PC-3 (cell line): ENCODE measurements around the gene C9orf72. TPM values are rescaled to one million over a fixed set of nuclear protein-coding genes. Genes with fewer than 3 reads are reported as not detected.

Experiments
- ATAC-seq: fragments of 200-7000 bp; cut with Tn5 transposase; 2 replicates; pipeline ENCODE4 v1.9.1; 2020; ENCODE audit warnings: mild to moderate bottlenecking, moderate library complexity
- BruUV-seq: library from RNA; stranded (reverse); fragments of 400-500 nt; replicated peaks from 2 replicates; lab custom pipeline; 2021; lab: Mats Ljungman, UMichigan
- CTCF ChIA-PET: fragments of 300-600 bp; sonication (Branson Sonifier 250); formaldehyde crosslinking; loops from one replicate; lab custom pipeline; 2022; ENCODE audit warnings: antibody characterized with exemption; lab: Charles Lee
- POLR2A ChIA-PET: fragments of 300-600 bp; sonication (Branson Sonifier 250); formaldehyde crosslinking; loops from one replicate; lab custom pipeline; 2022; ENCODE audit warnings: antibody characterized with exemption; ENCODE audit not compliant: unreplicated experiment; lab: Charles Lee
- DNase-seq: peaks from one replicate; pipeline ENCODE4 v3.0.0-alpha.2; 2015
- H2AFZ ChIP-seq: fragments of 300-600 bp; sonication (generic); 2 replicates; pipeline ENCODE4 v1.6.0; 2016; ENCODE audit warnings: antibody characterized with exemption, low read length
- H3F3A ChIP-seq: fragments of 300-600 bp; sonication (generic); one replicate; pipeline ENCODE4 v1.6.0; 2017; ENCODE audit warnings: antibody characterized with exemption, low read length, control low read depth, mild to moderate bottlenecking; ENCODE audit not compliant: unreplicated experiment
- H3K27ac ChIP-seq: fragments of 300-600 bp; sonication (generic); 2 replicates; pipeline ENCODE4 v1.5.1; 2016; ENCODE audit warnings: mild to moderate bottlenecking, low read length
- H3K27me3 ChIP-seq: fragments of 300-600 bp; sonication (generic); 2 replicates; pipeline ENCODE4 v1.6.1; 2016; ENCODE audit warnings: low read length, mixed read lengths
- H3K36me3 ChIP-seq: fragments of 300-600 bp; sonication (generic); 2 replicates; pipeline ENCODE4 v1.6.1; 2016; ENCODE audit warnings: low read depth, mixed run types, low read length, mixed read lengths
- H3K4me1 ChIP-seq: fragments of 300-600 bp; sonication (generic); 2 replicates; pipeline ENCODE4 v1.5.1; 2016; ENCODE audit warnings: low read length; ENCODE audit not compliant: insufficient read depth
- H3K4me2 ChIP-seq: fragments of 300-600 bp; sonication (generic); 2 replicates; pipeline ENCODE4 v1.6.0; 2016; ENCODE audit warnings: low read length
- H3K4me3 ChIP-seq: fragments of 300-600 bp; sonication (generic); 2 replicates; pipeline ENCODE4 v1.5.1; 2016; ENCODE audit warnings: mild to moderate bottlenecking, low read length, mixed read lengths
- H3K79me2 ChIP-seq: fragments of 300-600 bp; sonication (generic); 2 replicates; pipeline ENCODE4 v1.6.1; 2017; ENCODE audit warnings: low read length, mixed read lengths
- H3K9ac ChIP-seq: fragments of 300-600 bp; sonication (generic); 2 replicates; pipeline ENCODE4 v1.6.0; 2016; ENCODE audit warnings: mild to moderate bottlenecking, low read length
- H3K9me2 ChIP-seq: fragments of 300-600 bp; sonication (generic); replicated peaks from 2 replicates; pipeline ENCODE4 v1.6.1; 2016; ENCODE audit warnings: mixed run types, low read length, mixed read lengths
- H3K9me3 ChIP-seq: fragments of 300-600 bp; sonication (generic); 2 replicates; pipeline ENCODE4 v1.6.1; 2016; ENCODE audit warnings: low read length, mixed read lengths
- H4K20me1 ChIP-seq: fragments of 300-600 bp; sonication (generic); 2 replicates; pipeline ENCODE4 v1.6.1; 2016; ENCODE audit warnings: low read length, mixed read lengths
- CTCF ChIP-seq: fragments of 300-600 bp; sonication (generic); conservative IDR thresholded peaks from 2 replicates; pipeline ENCODE4 v1.5.1; 2017; ENCODE audit warnings: antibody characterized with exemption, low read depth, mild to moderate bottlenecking, low read length
- EZH2 ChIP-seq: fragments of 300-600 bp; sonication (generic); IDR thresholded peaks from one replicate; pipeline ENCODE4 v1.6.1; 2017; ENCODE audit warnings: antibody characterized with exemption, mild to moderate bottlenecking, low read length; ENCODE audit not compliant: unreplicated experiment
- EZH2phosphoT487 ChIP-seq: fragments of 300-600 bp; sonication (generic); IDR thresholded peaks from 2 replicates; pipeline ENCODE4 v1.6.1; 2018; ENCODE audit warnings: mild to moderate bottlenecking, antibody characterized with exemption, low read length, borderline replicate concordance
- intact Hi-C: fragments of 100-400 bp; cut with micrococcal nuclease; formaldehyde crosslinking; loops from 2 replicates; pipeline ENCODE4 v1.9.0; 2023
- total RNA-seq: library from RNA; depleted of rRNA; stranded (reverse); fragments of >200 nt; gene quantifications from 2 replicates; pipeline ENCODE4 v1.2.3, GENCODE V29; 2014

C9orf72 gene
- total RNA-seq, 1 experiment from 2014 or later: 10.4 TPM

DNA sequence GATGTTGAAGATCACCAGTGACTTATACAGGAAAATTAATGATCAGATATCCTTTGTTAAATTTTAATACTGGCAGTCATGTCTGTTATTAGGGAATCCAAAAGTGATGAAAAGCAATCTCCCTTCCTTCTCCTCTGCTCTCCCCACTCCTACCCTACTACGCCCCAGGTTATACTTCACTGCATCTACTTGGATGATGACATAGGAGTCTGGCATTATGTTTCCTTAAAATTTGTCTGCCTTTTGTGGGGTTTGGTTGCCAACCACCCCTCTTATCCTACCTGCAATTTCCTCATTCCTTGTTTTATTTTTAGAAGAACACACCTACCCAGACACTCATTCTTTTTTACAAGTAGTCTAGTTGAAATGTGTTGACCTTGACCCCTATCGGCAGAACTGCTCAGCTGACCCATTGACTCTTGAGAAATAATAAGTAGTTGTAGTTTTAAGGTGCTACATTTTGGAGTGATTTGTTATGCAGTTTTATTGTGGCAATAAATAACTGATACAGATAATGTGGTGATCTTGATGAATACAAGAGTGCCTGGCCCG, 38.5 kb downstream of the C9orf72 start:
- Histone ChIP-seq H3K27ac (no peak overlapping the region), H4K20me1 (no peaks in the 10 kb centered on the region), H3K36me3 (no peaks in the 10 kb centered on the region), H3K4me2 (no peak overlapping the region), H3K4me1 (peaks cover 13% of the 10 kb centered on the region), H3K9ac (no peak overlapping the region), H3K4me3 (no peak overlapping the region), H3K79me2 (no peaks in the 10 kb centered on the region), H3K9me2 (no peaks in the 10 kb centered on the region), H3K9me3 (no peaks in the 10 kb centered on the region), H3F3A (peaks cover under 1% of the 10 kb centered on the region), H2AFZ (no peak overlapping the region), H3K27me3 (no peaks in the 10 kb centered on the region)
- ChIA-PET CTCF (no interaction called here), POLR2A (no interaction called here)
- no peak for ATAC-seq
- BruUV-seq: no TSS peak
- no peak for DNase-seq
- intact Hi-C loops: no loop called here
- TF ChIP-seq EZH2phosphoT487 (no peak), CTCF (no peak), EZH2 (no peak)

- no peak for ATAC-seq
- Histone ChIP-seq H3K27me3 (no peaks in the 10 kb centered on the region), H3F3A (no peaks in the 10 kb centered on the region), H3K4me2 (no peak overlapping the region), H3K4me1 (peaks cover 7% of the 10 kb centered on the region; the same call in 1 of the 2 replicates), H3K36me3 (no peaks in the 10 kb centered on the region), H3K79me2 (no peaks in the 10 kb centered on the region), H3K27ac (no peak overlapping the region), H3K4me3 (no peak overlapping the region), H4K20me1 (no peaks in the 10 kb centered on the region), H3K9me2 (no peaks in the 10 kb centered on the region), H3K9ac (no peak overlapping the region), H2AFZ (no peak overlapping the region), H3K9me3 (no peaks in the 10 kb centered on the region)
- ChIA-PET CTCF (no interaction called here), POLR2A (no interaction called here)
- BruUV-seq: no TSS peak
- no peak for DNase-seq
- intact Hi-C loops: no loop called here
- TF ChIP-seq EZH2phosphoT487: no peak
- no peak for TF ChIP-seq CTCF
- TF ChIP-seq EZH2: no peak
These were observed 39.1 kb downstream of the C9orf72 start for GRCh38 chr9:27534131-27534530.

- Histone ChIP-seq H3K4me3 (no peak overlapping the region), H3K9ac (no peak overlapping the region), H4K20me1 (no peaks in the 10 kb centered on the region), H3F3A (no peaks in the 10 kb centered on the region), H3K36me3 (no peaks in the 10 kb centered on the region), H3K4me1 (no peaks in the 10 kb centered on the region), H2AFZ (no peak overlapping the region), H3K27me3 (no peaks in the 10 kb centered on the region), H3K27ac (no peak overlapping the region), H3K9me2 (no peaks in the 10 kb centered on the region), H3K79me2 (no peaks in the 10 kb centered on the region), H3K9me3 (no peaks in the 10 kb centered on the region), H3K4me2 (no peak overlapping the region)
- POLR2A ChIA-PET: interaction anchor here (0.7 kb wide), 1 partner anchor 223 kb away, joined by 4 read pairs; no protein-coding TSS in a partner anchor
- ATAC-seq (no peak), DNase-seq (no peak)
- no TSS peak for BruUV-seq
- intact Hi-C loops: no loop called here
- no peak for TF ChIP-seq EZH2phosphoT487
- TF ChIP-seq CTCF: no peak
- TF ChIP-seq EZH2: no peak
- CTCF ChIA-PET: no interaction called here
These were observed 40.0 kb downstream of the C9orf72 start for GRCh38 chr9:27533311-27533710.
